ENCODE data around the gene DMRT3.
A peak's percentile ranks its signal among the peaks of the same experiment; 100 is the strongest.

The DMRT3 gene

GRCh38 chr9:1014225-1014624, 37.8 kb downstream of the DMRT3 start:
- no peak overlapping the region for H3K4me3 ChIP-seq (ENCODE audit: low read length)
- no peak for TF ChIP-seq CTCF (IDR thresholded peaks at IDR 0.05; ENCODE audit: insufficient read depth, low read depth, low read length, missing control alignments)
- DNase-seq (ENCODE audit: low read depth): no peak

- H3K4me3 ChIP-seq (ENCODE audit: low read length): no peak overlapping the region
- no peak for TF ChIP-seq CTCF (IDR thresholded peaks at IDR 0.05; ENCODE audit: insufficient read depth, low read depth, low read length, missing control alignments)
- no peak for DNase-seq (ENCODE audit: low read depth)
Observed at GRCh38 chr9:1014640-1015039, 38.2 kb downstream of the DMRT3 start.

- peak; percentile 59 for DNase-seq (ENCODE audit: low read depth)
- peak; percentile 67 for TF ChIP-seq CTCF (IDR thresholded peaks at IDR 0.05; ENCODE audit: insufficient read depth, low read depth, low read length, missing control alignments)
- no peak overlapping the region for H3K4me3 ChIP-seq (ENCODE audit: low read length)
Observed at GRCh38 chr9:1018121-1018520, 41.7 kb downstream of the DMRT3 start.

GRCh38 chr9:1024112-1024511, 47.7 kb downstream of the DMRT3 start:
- DNase-seq (ENCODE audit: low read depth): peak; percentile 64
- TF ChIP-seq CTCF (IDR thresholded peaks at IDR 0.05; ENCODE audit: insufficient read depth, low read depth, low read length, missing control alignments): no peak
- H3K4me3 ChIP-seq (ENCODE audit: low read length): no peak overlapping the region

DNA sequence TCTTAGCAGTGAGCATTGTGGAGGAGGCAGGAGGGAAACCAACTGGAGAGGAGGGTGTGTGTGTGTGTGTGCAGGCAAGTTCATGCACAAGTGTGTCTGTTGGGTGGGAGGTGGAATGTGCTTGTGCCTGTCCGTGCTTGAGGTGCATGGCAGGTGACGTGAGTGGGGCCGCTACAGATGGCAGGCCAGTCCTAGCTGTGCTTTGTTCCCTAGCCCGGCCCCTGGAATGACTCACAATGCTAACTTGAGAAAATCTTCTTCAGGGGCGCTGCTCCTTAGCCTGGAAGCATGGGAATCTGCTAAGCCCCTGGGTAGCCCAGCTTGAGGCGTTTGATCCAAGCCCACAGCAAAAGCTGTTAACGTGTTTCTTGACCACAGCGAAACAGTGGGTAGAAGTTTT, 48.7 kb downstream of the DMRT3 start:
- H3K4me3 ChIP-seq (ENCODE audit: low read length): no peak overlapping the region
- DNase-seq (ENCODE audit: low read depth): peak; percentile 76
- no peak for TF ChIP-seq CTCF (IDR thresholded peaks at IDR 0.05; ENCODE audit: insufficient read depth, low read depth, low read length, missing control alignments)

GRCh38 chr9:1026219-1026618, 49.8 kb downstream of the DMRT3 start:
- DNase-seq (ENCODE audit: low read depth): no peak
- no peak for TF ChIP-seq CTCF (IDR thresholded peaks at IDR 0.05; ENCODE audit: insufficient read depth, low read depth, low read length, missing control alignments)
- no peak overlapping the region for H3K4me3 ChIP-seq (ENCODE audit: low read length)

GRCh38 chr9:1028501-1029190, 52.2 kb downstream of the DMRT3 start:
- TF ChIP-seq CTCF (IDR thresholded peaks at IDR 0.05; ENCODE audit: insufficient read depth, low read depth, low read length, missing control alignments): no peak
- no peak overlapping the region for H3K4me3 ChIP-seq (ENCODE audit: low read length)
- DNase-seq (ENCODE audit: low read depth): no peak

Measured in epithelial cell of esophagus (primary cell).